GM21723 (cell line): ENCODE results near the gene CFAP20DC.
"Not testable (repeated sequence)": the region's sequence is repeated elsewhere in the genome, so short reads cannot be mapped to it uniquely, and the experiment has no call there.

ENCODE experiments used
- ATAC-seq: cut with Tn5 transposase; IDR thresholded peaks from one replicate; pipeline ENCODE4 v1.9.1; 2021; ENCODE audit warnings: mild to moderate bottlenecking, moderate library complexity; ENCODE audit not compliant: unreplicated experiment

The CFAP20DC gene

DNA sequence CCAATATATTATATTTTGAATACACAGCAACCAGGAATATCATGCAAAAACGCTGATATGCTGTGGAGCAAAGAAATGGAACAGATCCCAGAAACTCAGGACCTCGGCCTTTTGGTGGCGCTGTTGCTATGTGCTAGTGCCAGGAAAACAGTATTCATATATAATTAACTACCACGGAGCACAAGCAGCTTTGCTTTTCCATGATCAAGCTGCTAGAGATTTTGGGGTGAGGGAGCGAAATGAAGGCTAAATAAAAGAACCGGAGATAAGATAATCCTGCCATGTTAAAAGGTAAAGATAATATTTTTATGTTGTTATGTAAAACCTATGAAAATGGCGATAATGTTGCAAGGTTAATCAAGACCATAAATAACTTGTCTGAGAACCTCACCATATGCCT, 225.5 kb downstream of the CFAP20DC start:
- ATAC-seq: no peak

DNA sequence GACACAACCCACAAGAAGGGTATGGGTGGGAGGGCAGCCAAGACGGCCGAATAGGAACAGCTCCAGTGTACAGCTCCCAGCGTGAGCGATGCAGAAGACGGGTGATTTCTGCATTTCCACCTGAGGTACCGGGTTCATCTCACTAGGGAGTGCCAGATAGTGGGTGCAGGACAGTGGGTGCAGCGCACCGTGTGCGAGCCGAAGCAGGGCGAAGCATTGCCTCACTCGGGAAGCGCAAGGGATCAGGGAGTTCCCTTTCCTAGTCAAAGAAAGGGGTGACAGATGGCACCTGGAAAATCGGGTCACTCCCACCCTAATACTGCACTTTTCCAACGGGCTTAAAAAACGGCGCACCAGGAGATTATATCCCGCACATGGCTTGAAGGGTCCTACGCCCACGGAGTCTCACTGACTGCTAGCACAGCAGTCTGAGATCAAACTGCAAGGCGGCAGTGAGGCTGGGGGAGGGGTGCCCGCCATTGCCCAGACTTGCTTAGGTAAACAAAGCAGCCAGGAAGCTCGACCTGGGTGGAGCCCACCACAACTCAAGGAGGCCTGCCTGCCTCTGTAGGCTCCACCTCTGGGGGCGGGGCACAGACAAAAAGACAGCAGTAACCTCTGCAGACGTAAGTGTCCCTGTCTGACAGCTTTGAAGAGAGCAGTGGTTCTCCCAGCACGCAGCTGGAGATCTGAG, 243.1 kb downstream of the CFAP20DC start:
- not testable (repeated sequence) for ATAC-seq

DNA sequence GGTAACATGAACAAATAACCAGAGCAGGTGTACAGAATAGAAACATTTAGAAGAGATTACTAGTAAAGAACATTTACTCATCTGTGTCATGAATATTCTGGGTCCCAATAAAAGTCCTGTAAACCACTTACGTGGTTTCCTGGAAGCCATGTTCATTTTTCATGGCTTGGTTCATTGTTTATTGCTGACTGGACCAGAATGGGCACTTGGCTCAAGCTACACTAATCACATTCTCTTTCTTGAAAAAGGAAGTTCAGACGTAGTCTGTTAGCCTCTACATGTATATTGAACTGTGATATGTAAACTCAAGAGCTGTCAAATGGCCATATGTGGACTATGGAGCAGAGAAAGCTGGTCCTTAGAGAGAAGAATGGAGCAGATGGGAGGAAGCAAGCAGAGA, 244.9 kb downstream of the CFAP20DC start:
- ATAC-seq: no peak

DNA sequence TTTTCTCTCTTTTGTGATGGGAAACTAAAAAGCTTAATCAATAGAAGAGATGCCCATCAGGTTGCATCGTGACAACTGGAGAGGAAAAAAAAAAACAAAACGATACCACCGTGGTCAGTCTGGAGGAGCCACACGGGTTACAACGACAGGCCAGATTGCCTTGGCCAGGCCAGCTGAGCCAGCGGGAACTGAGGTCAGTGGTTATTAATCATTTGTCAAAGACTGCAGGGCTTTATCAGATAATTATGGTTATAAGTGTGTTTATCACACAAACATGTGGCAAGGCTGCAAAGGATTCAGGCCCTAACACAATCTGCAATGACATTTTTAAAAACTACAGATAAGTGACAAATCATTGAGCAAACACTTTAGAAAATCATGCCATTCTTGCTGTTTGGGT, 248.3 kb downstream of the CFAP20DC start:
- no peak for ATAC-seq

DNA sequence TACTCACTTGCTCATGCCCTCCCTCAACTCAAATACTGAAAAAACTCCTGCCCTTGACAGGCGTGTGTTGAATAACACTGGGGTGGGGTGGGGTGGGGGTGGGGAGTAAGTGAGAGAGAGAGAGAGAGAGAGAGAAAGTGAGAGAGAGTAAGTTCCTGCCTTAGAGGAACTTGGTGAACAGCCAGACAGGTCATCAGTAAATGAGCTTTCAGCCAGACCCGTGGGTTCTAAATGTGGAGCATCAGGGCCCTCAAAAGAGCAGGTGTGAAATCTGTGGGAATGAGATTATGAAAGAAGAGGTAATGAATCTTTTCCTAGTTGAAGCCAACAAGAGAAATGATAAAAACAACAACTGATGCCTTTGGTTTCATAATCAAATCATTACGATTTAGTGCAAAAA, 248.9 kb downstream of the CFAP20DC start:
- ATAC-seq: no peak

DNA sequence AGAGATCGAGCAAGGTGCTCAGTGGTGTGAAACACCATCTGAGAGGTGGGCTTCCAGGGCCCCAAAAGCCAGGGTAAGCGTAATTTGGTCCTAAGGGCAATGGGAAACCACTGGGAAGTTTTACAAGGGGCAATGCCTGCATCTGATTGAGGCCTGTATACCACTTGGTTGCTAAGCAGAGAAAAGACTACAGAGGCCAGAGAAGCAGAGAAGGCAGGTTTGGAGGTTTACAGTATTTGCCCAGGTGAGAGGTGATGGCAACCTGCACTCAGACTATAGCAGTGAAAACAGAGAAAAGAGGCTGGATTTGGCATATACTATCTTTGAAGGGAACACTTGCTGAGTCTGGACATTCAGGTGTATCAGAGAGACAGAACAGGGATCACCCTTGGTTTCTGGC, 249.8 kb downstream of the CFAP20DC start:
- ATAC-seq: no peak

DNA sequence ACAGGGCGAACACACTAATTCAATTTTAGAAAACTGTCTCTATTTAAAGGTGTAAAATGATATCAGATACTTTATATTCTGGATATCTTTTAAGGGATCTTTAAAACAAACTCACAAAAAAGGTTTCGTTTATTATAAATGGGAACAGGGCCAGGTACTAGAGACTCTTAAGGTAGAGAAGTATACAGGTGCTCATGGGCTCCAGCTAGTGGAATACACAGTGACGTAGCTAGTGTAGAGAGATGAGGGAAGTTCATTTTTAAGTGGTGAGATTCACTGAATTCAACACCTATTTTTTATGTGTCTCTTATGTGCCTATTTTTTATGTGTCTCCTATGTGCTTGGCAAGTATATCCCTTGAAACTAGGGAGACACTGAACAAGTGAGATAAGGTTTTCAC, 250.6 kb downstream of the CFAP20DC start:
- no peak for ATAC-seq

DNA sequence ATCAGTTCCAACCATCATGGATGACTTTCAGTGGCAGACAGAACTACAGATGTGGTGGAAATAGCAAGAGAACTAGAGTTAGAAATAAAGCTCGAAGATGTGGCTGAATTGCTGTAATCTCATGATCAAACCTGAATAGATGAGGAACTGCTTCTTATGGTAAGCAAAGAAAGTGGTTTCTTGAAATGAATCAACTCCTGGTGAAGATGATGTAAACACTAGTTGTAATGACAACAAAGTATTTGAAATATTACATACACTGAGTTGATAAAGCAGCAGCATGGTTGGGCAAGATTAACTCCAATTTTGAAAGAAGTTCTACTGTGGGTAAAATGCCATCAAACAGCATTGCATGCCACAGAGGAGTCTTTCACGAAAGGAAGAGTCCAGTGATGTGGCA, 251.5 kb downstream of the CFAP20DC start:
- peak; percentile 71 for ATAC-seq

DNA sequence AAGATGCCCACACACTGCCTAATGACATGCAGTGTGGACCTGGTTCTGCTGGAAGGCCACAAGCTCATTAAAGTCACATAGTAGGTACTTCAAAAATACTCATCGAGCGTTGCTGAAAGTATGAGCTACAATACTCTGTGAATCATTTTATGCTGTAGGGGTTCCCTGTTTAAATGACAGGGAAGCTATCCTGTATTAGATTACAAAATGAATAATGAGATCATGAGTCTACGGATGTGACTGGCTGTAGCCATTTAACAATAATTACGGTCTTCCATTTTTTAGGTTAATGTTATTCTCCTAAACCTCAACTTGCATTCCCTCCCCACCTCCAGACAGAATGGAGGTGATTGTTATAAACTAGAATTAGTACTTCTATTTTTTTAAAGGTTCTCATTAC, 255.1 kb downstream of the CFAP20DC start:
- ATAC-seq: no peak

DNA sequence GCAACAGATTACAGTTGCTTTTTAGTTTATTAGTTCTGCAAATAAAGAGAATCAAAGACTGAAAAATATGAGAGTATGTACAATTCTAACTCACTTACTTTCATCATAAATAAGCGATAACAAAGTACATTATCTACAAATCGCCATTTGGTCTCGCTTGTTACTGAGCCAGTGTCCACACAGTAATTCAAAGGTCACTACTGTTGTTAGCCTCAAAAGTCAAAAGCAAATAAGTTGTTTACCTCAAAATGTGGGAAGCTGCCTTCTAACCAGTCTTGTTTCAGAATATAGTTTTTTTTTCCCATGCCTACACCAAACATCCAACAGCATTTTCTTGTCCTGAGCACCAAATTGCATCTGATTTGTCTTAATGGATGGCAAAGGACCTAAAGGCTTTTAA, 255.9 kb downstream of the CFAP20DC start:
- ATAC-seq: no peak

DNA sequence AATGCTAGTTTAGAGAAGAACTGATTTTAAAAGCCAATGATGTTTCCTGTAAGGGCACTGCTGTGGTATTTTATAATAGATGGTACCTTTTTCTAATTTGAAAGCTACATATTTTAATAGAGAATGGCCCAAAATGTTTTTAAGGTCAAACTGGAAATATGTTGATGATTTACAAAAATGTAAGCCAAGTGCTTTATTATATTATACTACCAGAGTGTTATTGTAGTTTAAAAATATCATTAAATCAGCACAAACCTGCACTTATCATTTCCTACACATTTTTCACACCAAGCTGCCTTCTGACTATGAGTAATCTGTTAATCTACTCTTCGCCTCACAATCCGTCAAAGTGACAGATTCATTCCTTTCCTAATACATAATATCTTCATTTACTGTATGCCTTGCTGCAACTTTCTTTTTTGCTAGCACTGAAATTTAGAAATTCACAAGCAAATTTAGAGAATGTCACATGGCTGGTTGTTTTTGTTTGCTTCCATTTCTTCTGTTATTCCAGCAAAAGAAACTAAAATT, 256.8 kb downstream of the CFAP20DC start:
- no peak for ATAC-seq

DNA sequence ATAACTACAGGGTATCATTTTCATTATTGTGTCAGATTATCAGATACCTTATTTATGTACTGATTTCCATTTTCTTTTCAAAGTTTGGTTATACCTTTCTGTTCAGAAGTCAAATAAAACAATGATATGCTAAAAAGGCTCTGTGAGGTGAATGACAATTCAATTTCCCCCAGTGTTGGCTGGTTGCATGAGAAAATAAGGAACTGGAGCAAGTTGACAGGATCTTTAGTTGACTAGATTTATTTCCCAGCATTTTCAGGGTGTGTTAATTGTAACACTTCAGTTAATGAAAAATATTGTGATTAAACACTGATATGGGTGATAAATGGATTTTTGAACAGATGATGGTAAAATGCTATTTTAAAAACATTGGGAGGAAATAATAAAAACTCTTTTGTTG, 260.4 kb downstream of the CFAP20DC start:
- ATAC-seq: no peak

DNA sequence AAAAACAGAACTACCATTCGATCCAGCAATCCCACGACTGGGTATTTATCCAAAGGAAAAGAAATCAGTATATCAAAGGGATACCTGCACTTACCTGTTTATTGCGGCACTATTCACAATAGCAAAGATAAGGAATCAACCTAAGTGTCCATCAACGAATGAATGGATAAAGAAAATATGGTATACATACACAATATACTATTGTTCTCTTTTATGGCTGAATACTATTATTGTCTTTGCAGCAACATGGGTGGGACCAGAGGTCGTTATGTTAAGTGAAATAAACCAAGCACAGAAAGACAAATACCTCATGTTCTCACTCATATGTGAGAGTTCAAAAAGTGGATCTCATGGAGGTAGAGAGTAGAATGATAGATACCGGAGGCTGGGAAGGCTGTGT, 264.9 kb downstream of the CFAP20DC start:
- ATAC-seq: no peak

DNA sequence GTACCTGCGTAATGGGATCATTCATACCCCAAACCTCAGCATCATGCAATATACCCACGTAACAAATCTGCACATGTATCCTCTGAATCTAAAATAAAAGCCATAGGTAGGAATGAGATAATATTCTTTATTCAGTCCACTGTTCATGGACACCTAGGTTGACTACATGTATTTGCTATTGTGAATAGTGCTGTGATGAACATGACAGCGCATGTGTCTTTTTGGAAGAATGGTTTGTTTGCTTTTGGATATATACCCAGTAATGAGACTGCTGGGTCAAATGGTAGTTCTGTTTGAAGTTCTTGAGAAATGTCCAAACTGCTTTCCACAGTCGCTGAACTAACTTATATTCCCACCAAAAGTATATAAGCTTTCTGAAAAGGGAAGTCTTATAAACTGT, 265.4 kb downstream of the CFAP20DC start:
- ATAC-seq: no peak

DNA sequence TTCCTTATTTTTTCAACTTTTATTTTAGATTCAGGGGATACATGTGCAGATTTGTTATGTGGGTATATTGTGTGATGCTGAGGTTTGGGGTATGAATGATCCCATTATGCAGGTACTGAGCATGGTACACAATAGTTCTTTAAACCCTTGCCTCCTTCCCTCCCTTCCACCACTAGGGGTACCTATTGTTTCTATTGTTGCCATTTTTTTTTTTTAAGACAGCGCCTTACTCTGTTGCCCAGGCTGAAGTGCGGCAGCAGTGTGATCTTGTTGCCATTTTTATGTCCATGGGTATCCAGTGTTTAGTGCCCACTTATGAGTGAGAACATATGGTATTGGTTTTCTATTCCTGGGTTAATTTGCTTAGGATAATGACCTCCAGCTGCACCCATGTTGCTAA, 266.0 kb downstream of the CFAP20DC start:
- no peak for ATAC-seq

DNA sequence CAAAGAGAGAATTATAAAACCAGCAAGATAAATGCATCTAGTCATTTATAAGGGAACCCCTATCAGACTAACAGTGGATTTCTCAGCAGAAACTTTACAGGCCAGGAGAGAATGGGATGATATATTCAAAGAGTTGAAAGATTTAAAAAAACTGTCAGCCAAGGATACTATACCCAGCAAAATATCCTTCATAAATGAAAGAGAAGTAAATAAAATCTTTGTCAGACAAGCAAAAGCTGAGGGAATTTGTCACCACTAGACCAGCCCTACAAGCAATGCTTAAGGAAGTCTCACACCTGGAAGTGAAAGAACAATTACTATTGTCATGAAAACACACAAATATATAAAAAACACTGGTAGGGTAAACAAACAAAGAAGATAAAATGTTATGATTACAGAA, 269.9 kb downstream of the CFAP20DC start:
- no peak for ATAC-seq

DNA sequence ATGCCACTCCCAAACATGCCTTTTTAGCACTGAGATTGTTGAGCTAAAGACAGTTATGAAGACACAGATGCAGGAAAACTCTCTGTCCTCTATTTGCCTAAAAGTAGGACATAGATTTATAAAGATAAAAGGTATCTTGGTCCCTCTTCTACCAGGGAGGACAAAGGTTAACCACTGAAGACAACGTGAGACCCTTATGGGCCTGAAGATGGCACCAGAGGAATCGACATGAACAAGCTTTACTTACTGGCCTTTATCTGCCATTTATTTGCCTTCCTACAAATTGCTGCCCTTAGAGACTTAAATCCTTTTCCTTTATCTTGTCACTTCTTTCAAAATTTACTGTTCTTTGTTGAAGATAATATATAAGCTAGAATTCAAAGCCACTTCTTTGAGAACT, 273.6 kb downstream of the CFAP20DC start:
- ATAC-seq: no peak

DNA sequence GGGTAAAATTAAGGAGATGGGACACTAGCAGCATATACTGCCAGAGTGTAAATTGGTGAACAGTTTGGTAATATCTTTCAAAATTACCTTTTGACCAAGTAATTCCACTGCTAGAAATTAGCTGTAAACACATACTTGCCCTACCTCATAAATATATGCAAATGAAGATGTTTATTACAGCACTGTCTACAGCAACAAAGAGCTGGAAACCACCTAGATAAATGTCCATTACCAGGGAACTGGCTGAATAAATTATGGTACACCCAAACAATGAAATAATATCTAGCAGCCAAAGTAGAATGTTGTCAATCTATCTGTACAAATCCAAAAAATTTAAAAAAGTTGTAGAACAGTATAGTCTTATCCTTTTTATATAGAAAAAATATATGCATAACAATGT, 277.4 kb downstream of the CFAP20DC start:
- no peak for ATAC-seq

DNA sequence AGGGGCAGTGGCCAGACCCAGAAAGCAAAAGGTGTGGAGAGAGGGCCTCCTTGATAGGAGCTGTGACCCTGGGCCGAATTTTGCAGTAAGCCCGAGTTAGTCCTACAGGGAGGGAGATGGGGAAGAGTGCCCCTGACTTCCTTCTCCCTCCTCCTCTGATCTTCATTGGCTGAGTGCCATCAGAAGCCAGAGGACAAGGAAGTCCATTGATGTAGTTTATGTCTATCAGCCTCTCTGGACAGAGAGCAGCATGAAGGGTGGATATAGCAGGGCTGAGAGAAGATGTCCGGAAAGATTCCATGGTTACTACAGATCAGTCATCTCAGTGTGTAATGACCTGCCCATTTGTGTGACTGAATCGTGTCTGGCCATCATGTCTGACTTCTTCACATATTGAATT, 280.8 kb downstream of the CFAP20DC start:
- no peak for ATAC-seq

DNA sequence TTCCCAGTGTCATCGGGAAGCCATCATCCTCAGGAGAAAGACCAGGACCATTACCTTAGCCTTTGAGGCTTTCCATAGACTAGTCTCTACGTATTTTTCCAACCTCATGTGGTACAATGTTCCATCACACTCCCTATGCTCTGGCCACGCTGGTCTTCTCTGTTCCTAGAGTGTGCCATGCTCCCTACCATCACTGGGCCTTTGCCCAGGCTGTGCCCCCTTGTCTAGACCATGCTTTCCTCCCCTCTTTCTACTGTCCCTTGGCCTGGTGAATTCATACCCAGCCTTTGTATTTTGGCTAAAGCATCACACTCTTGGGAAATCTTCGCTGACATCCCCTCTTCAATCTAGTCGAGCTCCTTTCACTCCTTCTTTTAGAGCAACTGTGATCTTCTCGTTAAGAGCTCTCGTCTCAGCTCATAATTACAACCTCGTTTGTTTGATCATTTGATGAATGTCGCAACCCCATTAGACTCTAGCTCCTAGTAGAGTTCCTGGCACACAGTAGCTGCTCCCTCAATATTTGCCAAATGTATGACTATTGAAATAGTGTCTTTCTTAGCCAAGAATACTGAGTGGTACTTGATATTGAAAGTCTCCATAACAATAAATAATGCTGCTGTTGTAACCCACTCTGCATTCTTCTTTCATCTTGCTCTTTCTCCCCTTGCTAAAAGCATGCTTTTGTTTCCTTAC, 283.1 kb downstream of the CFAP20DC start:
- no peak for ATAC-seq

DNA sequence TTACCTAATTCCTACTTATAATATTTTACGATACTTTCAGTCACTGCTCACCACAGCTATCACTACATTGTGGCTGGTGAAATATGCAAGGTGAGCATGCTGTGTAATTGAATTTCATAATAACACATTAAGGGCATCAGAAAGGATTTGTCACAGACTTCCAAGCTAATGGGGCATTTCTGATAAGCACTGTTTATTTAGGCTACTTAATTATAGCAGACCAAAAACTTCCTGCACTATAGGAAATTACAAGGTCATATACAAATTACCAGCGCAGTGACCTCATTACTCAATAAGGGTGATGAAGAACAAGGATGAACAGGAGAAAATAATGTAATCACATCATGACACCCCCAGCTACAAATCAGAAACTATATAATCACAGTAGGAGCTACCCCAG, 294.7 kb downstream of the CFAP20DC start:
- ATAC-seq: no peak

DNA sequence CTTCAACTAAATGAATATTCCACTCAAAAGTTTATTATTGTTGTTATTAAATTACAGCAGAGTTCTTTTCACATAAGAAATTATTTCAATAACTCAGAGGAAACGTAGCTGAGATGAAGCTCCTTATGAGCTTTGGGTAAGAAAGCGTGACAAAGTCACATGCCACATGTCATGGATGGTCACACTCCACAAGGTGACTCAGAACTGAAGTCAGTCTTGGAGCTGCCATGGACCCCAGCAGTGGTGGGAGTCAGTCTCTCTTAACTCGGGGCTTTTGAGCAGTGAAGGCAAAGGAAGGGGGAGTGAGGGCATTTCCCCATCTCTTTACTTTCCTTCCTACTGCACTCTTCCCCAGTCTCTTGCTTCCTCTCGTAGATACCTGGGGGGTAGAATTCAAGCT, 295.8 kb downstream of the CFAP20DC start:
- peak; percentile 64 for ATAC-seq
